HepG2 (cell line): ENCODE measurements around the gene TEX30. TPM values are rescaled to one million over a fixed set of nuclear protein-coding genes. Genes with fewer than 3 reads are reported as not detected.

Experiments used
- BRD4 ChIP-seq: sonication (generic); formaldehyde crosslinking; IDR thresholded peaks from 2 replicates; pipeline ENCODE4 v1.4.0; 2020; ENCODE audit warnings: missing genetic modification reagents
- DMAP1 ChIP-seq: IDR thresholded peaks from 2 replicates; pipeline ENCODE4 v1.6.1; 2016
- DR1 ChIP-seq: sonication (generic); formaldehyde crosslinking; IDR thresholded peaks from 2 replicates; pipeline ENCODE4 v1.8.0; 2021; ENCODE audit warnings: mild to moderate bottlenecking, missing genetic modification reagents, inconsistent platforms
- ELF1 ChIP-seq: sonication (generic); formaldehyde crosslinking; IDR thresholded peaks from 2 replicates; pipeline ENCODE4 v1.4.0; 2020; ENCODE audit warnings: missing genetic modification reagents
- HDAC2 ChIP-seq: sonication (generic); formaldehyde crosslinking; IDR thresholded peaks from 2 replicates; pipeline ENCODE4 v1.4.0; 2020; ENCODE audit warnings: missing genetic modification reagents
- JUN ChIP-seq: sonication (generic); formaldehyde crosslinking; IDR thresholded peaks from 2 replicates; pipeline ENCODE4 v1.4.0; 2020; ENCODE audit warnings: mild to moderate bottlenecking, missing genetic modification reagents
- MTA1 ChIP-seq: sonication (generic); formaldehyde crosslinking; IDR thresholded peaks from 2 replicates; pipeline ENCODE4 v1.4.0; 2020; ENCODE audit warnings: missing genetic modification reagents, mild to moderate bottlenecking, borderline replicate concordance
- PAWR ChIP-seq: sonication (generic); formaldehyde crosslinking; IDR thresholded peaks from 2 replicates; pipeline ENCODE4 v1.4.0; 2020; ENCODE audit warnings: missing genetic modification reagents, mild to moderate bottlenecking, borderline replicate concordance
- PRPF4 ChIP-seq: fragments of 200-400 bp; formaldehyde crosslinking; IDR thresholded peaks from 2 replicates; pipeline ENCODE4 v1.6.1; 2016; ENCODE audit warnings: low read length, low read depth; ENCODE audit not compliant: poor library complexity, severe bottlenecking
- SAP130 ChIP-seq: IDR thresholded peaks from 2 replicates; pipeline ENCODE4 v1.6.1; 2016; ENCODE audit warnings: low read depth
- SMARCC2 ChIP-seq: fragments of 450-650 bp; IDR thresholded peaks from 2 replicates; pipeline ENCODE4 v1.6.1; 2017; ENCODE audit warnings: antibody characterized with exemption, mild to moderate bottlenecking
- SPEN ChIP-seq: sonication (generic); formaldehyde crosslinking; IDR thresholded peaks from 2 replicates; pipeline ENCODE4 v1.5.1; 2020; ENCODE audit warnings: low read depth, mild to moderate bottlenecking, missing genetic modification reagents
- SRY ChIP-seq: sonication (generic); formaldehyde crosslinking; IDR thresholded peaks from 2 replicates; pipeline ENCODE4 v1.8.0; 2022; ENCODE audit warnings: mild to moderate bottlenecking, missing genetic modification reagents
- STAG1 ChIP-seq: sonication (generic); formaldehyde crosslinking; IDR thresholded peaks from 2 replicates; pipeline ENCODE4 v1.4.0; 2020; ENCODE audit warnings: missing genetic modification reagents
- YEATS4 ChIP-seq: sonication (generic); formaldehyde crosslinking; IDR thresholded peaks from 2 replicates; pipeline ENCODE4 v1.4.0; 2020; ENCODE audit warnings: missing genetic modification reagents, borderline replicate concordance
- ZMYM2 ChIP-seq: sonication (generic); formaldehyde crosslinking; IDR thresholded peaks from 2 replicates; pipeline ENCODE4 v1.8.0; 2022; ENCODE audit warnings: mild to moderate bottlenecking, missing genetic modification reagents
- ZNF234 ChIP-seq: sonication (generic); formaldehyde crosslinking; conservative IDR thresholded peaks from 2 replicates; pipeline ENCODE4 v1.5.1; 2020; ENCODE audit warnings: mild to moderate bottlenecking, missing genetic modification reagents
- ZNF251 ChIP-seq: sonication (generic); formaldehyde crosslinking; IDR thresholded peaks from 2 replicates; pipeline ENCODE4 v1.9.0; 2021; ENCODE audit warnings: mild to moderate bottlenecking, missing genetic modification reagents
- ZNF614 ChIP-seq: IDR thresholded peaks from 2 replicates; pipeline ENCODE4 v1.6.1; 2018; ENCODE audit warnings: missing biosample characterization, missing genetic modification reagents, inconsistent platforms, borderline replicate concordance
- ZNF703 ChIP-seq: sonication (generic); formaldehyde crosslinking; IDR thresholded peaks from 2 replicates; pipeline ENCODE4 v1.5.1; 2020; ENCODE audit warnings: missing genetic modification reagents, mild to moderate bottlenecking, moderate library complexity, borderline replicate concordance
- ZNF768 ChIP-seq: sonication (generic); formaldehyde crosslinking; IDR thresholded peaks from 2 replicates; pipeline ENCODE4 v1.4.0; 2020; ENCODE audit warnings: missing genetic modification reagents
- ZNF816 ChIP-seq: sonication (generic); formaldehyde crosslinking; IDR thresholded peaks from 2 replicates; pipeline ENCODE4 v1.8.0; 2022; ENCODE audit warnings: missing genetic modification reagents, mild to moderate bottlenecking, borderline replicate concordance
- ZNF891 ChIP-seq: sonication (generic); formaldehyde crosslinking; IDR thresholded peaks from 2 replicates; pipeline ENCODE4 v1.5.0; 2020; ENCODE audit warnings: mild to moderate bottlenecking, missing genetic modification reagents
- ZSCAN20 ChIP-seq: sonication (generic); formaldehyde crosslinking; IDR thresholded peaks from 2 replicates; pipeline ENCODE4 v1.4.0; 2020; ENCODE audit warnings: missing genetic modification reagents, mild to moderate bottlenecking, borderline replicate concordance
- polyA plus RNA-seq, 8 experiments: library from polyadenylated mRNA; depleted of rRNA in 3 of 8; stranded (reverse) in 7 of 8; unstranded in 1 of 8; fragments of >200 nt; fragmentation: Illumina TruSeq in 4 of 8; extraction: Trizol in 4 of 8; gene quantifications; 2 replicates each; pipeline versions ENCODE4 v1.2.1 to v1.2.3, GENCODE V29; 2011 to 2016; ENCODE audit warnings: low read depth in 4 of 8, missing spikeins in 1 of 8, mixed read lengths in 1 of 8; ENCODE audit not compliant: insufficient read depth in 1 of 8
- total RNA-seq, 5 experiments: library from RNA; depleted of rRNA; stranded (reverse); fragments of >200 nt; fragmentation: Illumina TruSeq; extraction: Trizol; gene quantifications; 2 replicates each; pipeline ENCODE4 v1.2.3, GENCODE V29; 2016; ENCODE audit warnings: low read depth in 1 of 5
- TF ChIP-seq, protein P1 (sequence below): sonication (generic); formaldehyde crosslinking; IDR thresholded peaks from 2 replicates; pipeline ENCODE4 v1.8.1; 2023; ENCODE audit warnings: mild to moderate bottlenecking, inconsistent platforms, moderate library complexity, missing genetic modification reagents, borderline replicate concordance
- TF ChIP-seq, protein P2 (sequence below): sonication (generic); formaldehyde crosslinking; IDR thresholded peaks from 2 replicates; pipeline ENCODE4 v1.5.0; 2020; ENCODE audit warnings: missing genetic modification reagents
- TF ChIP-seq, protein P3 (sequence below): sonication (generic); formaldehyde crosslinking; IDR thresholded peaks from 2 replicates; pipeline ENCODE4 v1.4.0; 2020; ENCODE audit warnings: mild to moderate bottlenecking, missing genetic modification reagents

The TEX30 gene
- total and polyA plus RNA-seq, 2 of the 13 experiments (the other 11 are each of a cell fraction or from before 2014, with no cell fraction given) = 0.60 to 1.2 TPM

DNA sequence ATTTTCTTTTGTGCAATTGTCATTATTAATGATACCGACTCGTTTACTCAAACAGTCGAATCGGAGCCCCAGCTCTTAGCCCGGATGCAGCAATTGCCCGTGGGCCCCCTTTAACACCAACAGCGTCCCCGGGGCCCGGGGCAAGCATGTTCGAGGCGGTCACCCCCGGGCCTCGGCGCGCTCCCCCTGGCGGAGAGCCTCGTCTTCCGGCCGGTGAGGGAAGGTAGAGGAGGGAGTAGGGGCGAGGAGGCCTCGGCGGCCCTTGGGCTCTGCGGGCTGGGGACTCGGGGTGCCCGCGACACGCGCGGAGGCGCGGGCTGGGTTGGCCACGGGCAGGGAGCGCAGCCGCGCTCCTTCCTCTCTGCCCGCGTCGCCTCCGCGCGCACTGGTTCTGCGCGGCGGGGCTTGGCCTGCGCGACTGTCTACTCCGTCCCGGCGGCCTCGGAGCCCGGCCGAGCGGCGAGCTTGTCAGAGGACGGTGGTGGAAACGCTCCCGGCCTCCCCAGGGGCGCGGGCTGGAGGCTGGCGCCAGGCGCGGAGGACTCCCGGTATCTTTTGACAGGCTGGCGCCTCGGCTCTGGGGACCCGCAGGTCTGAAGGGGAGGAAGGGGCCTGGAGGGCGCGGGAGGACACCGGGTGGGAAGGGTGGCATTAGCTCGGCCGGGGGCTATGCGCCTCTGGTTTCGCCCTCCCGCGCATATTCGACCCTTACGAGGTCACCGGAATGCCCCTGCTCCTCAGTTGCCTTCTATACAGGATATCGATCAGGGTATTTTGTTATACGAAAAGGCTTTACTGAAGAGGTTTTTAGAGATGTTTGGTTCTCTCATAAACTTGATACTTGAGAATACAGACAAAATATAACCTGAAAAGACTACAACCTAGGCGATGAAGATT, 26.8 kb upstream of the TEX30 start (continued):
- 0 out of 2 replicates have a peak, but pooled peaks have one; percentile 29 for TF ChIP-seq ZSCAN20 (CRISPR knock-in tag)
- TF ChIP-seq MTA1 (CRISPR knock-in tag) = peak; percentile 46; the same call in 1 of the 2 replicates
- TF ChIP-seq, protein P1, sequence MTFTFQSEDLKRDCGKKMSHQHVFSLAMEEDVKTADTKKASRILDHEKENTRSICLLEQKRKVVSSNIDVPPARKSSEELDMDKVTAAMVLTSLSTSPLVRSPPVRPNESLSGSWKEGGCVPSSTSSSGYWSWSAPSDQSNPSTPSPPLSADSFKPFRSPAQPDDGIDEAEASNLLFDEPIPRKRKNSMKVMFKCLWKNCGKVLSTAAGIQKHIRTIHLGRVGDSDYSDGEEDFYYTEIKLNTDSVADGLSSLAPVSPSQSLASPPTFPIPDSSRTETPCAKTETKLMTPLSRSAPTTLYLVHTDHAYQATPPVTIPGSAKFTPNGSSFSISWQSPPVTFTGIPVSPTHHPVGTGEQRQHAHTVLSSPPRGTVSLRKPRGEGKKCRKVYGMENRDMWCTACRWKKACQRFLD = peak; percentile 82; the same call in 1 of the 2 replicates
- TF ChIP-seq ZNF234 (CRISPR knock-in tag) = 0 out of 2 replicates have a peak, but pooled peaks have one; percentile 17
- TF ChIP-seq ELF1 (CRISPR knock-in tag) = peak; percentile 54
- peak; percentile 43; the same call in 1 of the 2 replicates for TF ChIP-seq HDAC2
- TF ChIP-seq YEATS4 (CRISPR knock-in tag) = peak; percentile 76
- TF ChIP-seq PRPF4 = no peak
- TF ChIP-seq ZNF816 (CRISPR knock-in tag) = peak; percentile 12; the same call in 1 of the 2 replicates
- peak; percentile 70 for TF ChIP-seq DMAP1 (CRISPR knock-in tag)
- TF ChIP-seq ZMYM2 (CRISPR knock-in tag) = peak; percentile 71; the same call in 1 of the 2 replicates
- peak; percentile 65; the same call in 1 of the 2 replicates for TF ChIP-seq ZNF614 (CRISPR knock-in tag)
- TF ChIP-seq ZNF768 = peak; percentile 48
- no peak for TF ChIP-seq JUN (CRISPR knock-in tag)
- 0 out of 2 replicates have a peak, but pooled peaks have one; percentile 51 for TF ChIP-seq SRY (CRISPR knock-in tag)
- peak; percentile 81 for TF ChIP-seq SAP130 (CRISPR knock-in tag)
- TF ChIP-seq ZNF891 = peak; percentile 47; the same call in 1 of the 2 replicates
- peak; percentile 73; the same call in 1 of the 2 replicates for TF ChIP-seq BRD4 (CRISPR knock-in tag)
- TF ChIP-seq STAG1 (CRISPR knock-in tag) = peak; percentile 53
- TF ChIP-seq ZNF251 (CRISPR knock-in tag) = no peak
- TF ChIP-seq, protein P2, sequence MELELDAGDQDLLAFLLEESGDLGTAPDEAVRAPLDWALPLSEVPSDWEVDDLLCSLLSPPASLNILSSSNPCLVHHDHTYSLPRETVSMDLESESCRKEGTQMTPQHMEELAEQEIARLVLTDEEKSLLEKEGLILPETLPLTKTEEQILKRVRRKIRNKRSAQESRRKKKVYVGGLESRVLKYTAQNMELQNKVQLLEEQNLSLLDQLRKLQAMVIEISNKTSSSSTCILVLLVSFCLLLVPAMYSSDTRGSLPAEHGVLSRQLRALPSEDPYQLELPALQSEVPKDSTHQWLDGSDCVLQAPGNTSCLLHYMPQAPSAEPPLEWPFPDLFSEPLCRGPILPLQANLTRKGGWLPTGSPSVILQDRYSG = no peak
- peak; percentile 24; the same call in 1 of the 2 replicates for TF ChIP-seq DR1 (CRISPR knock-in tag)
- TF ChIP-seq ZNF703 (CRISPR knock-in tag) = no peak
- TF ChIP-seq, protein P3, sequence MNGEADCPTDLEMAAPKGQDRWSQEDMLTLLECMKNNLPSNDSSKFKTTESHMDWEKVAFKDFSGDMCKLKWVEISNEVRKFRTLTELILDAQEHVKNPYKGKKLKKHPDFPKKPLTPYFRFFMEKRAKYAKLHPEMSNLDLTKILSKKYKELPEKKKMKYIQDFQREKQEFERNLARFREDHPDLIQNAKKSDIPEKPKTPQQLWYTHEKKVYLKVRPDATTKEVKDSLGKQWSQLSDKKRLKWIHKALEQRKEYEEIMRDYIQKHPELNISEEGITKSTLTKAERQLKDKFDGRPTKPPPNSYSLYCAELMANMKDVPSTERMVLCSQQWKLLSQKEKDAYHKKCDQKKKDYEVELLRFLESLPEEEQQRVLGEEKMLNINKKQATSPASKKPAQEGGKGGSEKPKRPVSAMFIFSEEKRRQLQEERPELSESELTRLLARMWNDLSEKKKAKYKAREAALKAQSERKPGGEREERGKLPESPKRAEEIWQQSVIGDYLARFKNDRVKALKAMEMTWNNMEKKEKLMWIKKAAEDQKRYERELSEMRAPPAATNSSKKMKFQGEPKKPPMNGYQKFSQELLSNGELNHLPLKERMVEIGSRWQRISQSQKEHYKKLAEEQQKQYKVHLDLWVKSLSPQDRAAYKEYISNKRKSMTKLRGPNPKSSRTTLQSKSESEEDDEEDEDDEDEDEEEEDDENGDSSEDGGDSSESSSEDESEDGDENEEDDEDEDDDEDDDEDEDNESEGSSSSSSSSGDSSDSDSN (CRISPR knock-in tag) = peak; percentile 99
- peak; percentile 80; the same call in 1 of the 2 replicates for TF ChIP-seq SPEN (CRISPR knock-in tag)
- TF ChIP-seq PAWR = no peak
- TF ChIP-seq SMARCC2 = no peak
